Right renal pelvis (tissue), 4 donors: ENCODE results near the gene PDXK. TPM values are rescaled to one million over a fixed set of nuclear protein-coding genes. Genes with fewer than 3 reads are reported as not detected.

ENCODE experiments used
- DNase-seq, 4 donors: peaks; one replicate each; pipeline ENCODE4 v3.0.0-alpha.2; 2013; ENCODE audit warnings: low read depth in 4 of 4, low spot score in 3 of 4, missing footprints in 1 of 4
- polyA plus RNA-seq, 4 donors: library from polyadenylated mRNA; unstranded; fragments of 120-200 nt; gene quantifications; one replicate each; pipeline ENCODE4 v1.2.1, GENCODE V29; 2013; ENCODE audit not compliant: insufficient read length in 4 of 4

Gene PDXK
- polyA plus RNA-seq, 4 donors, result 69.5 to 77.9 (median 74.5) TPM

- DNase-seq, result no peak
Measured at GRCh38 chr21:43761886-43762285, 43.0 kb downstream of the PDXK start.

GRCh38 chr21:43762303-43763128 is 43.6 kb downstream of the PDXK start:
- no peak for DNase-seq

- DNase-seq, result no peak
Measured at GRCh38 chr21:43763901-43764523, 45.1 kb downstream of the PDXK start.

GRCh38 chr21:43764576-43765495 is 45.9 kb downstream of the PDXK start:
- DNase-seq, result no peak

- DNase-seq, result no peak
Measured at GRCh38 chr21:43766734-43767497, 48.0 kb downstream of the PDXK start.

GRCh38 chr21:43767498-43767983 is 48.6 kb downstream of the PDXK start:
- no peak for DNase-seq

- no peak for DNase-seq
Measured at GRCh38 chr21:43767984-43768867, 49.3 kb downstream of the PDXK start.

- no peak for DNase-seq
Measured at GRCh38 chr21:43768868-43769167, 49.9 kb downstream of the PDXK start.

- no peak for DNase-seq
Measured at GRCh38 chr21:43769325-43769958, 50.5 kb downstream of the PDXK start.

- DNase-seq, result no peak
Measured at GRCh38 chr21:43770066-43770655, 51.2 kb downstream of the PDXK start.

- DNase-seq, result no peak
Measured at GRCh38 chr21:43771199-43771675, 52.3 kb downstream of the PDXK start.

GRCh38 chr21:43771698-43772424 is 52.9 kb downstream of the PDXK start:
- no peak for DNase-seq

- DNase-seq, result no peak
Measured at GRCh38 chr21:43772425-43772821, 53.5 kb downstream of the PDXK start.

GRCh38 chr21:43774163-43774562 is 55.2 kb downstream of the PDXK start:
- DNase-seq, result no peak

- DNase-seq, result no peak
Measured at GRCh38 chr21:43775190-43775589, 56.3 kb downstream of the PDXK start.

GRCh38 chr21:43775795-43776430 is 57.0 kb downstream of the PDXK start, which contains the start of gene CSTB:
Gene CSTB (minus strand): TSS chr21:43776308. CDS start chr21:43776269, 39 bp downstream.
- peak in 3 of 4 donors; percentile 54 to 66 (median 59) for DNase-seq

GRCh38 chr21:43777953-43778352 is 59.0 kb downstream of the PDXK start:
- DNase-seq, result no peak
